Gastrocnemius medialis (tissue), 4 donors: ENCODE measurements around the gene ZNF740. TPM values are rescaled to one million over a fixed set of nuclear protein-coding genes. Genes with fewer than 3 reads are reported as not detected.
A peak's percentile ranks its signal among the peaks of the same experiment; 100 is the strongest.

Experiments
- ATAC-seq, 2 donors: fragments of 150-250 bp; one replicate each; pipeline ENCODE4 v1.9.1; 2016
- DNase-seq, 2 donors: peaks; one replicate each; pipeline ENCODE4 v3.0.0-alpha.2; 2019
- H3K27ac ChIP-seq, 4 donors: fragments of 200-600 bp; sonication (generic); 1 replicate in 1 of 4; 2 replicates in 3 of 4; pipeline ENCODE4 v1.5.1; 2016 to 2018; ENCODE audit warnings: mild to moderate bottlenecking in 2 of 4, moderate library complexity in 1 of 4
- H3K27me3 ChIP-seq, 3 donors: fragments of 200-600 bp; sonication (generic) in 2 of 3; 1 replicate in 1 of 3; 2 replicates in 2 of 3; pipeline versions ENCODE4 v1.5.1 to v1.6.0; 2016 to 2019; ENCODE audit warnings: mild to moderate bottlenecking in 1 of 3, moderate library complexity in 1 of 3
- H3K36me3 ChIP-seq, 2 donors: fragments of 200-600 bp; sonication (generic) in 1 of 2; one replicate each; pipeline ENCODE4 v1.5.1; 2017 to 2018
- H3K4me1 ChIP-seq, 2 donors: fragments of 200-600 bp; sonication (generic) in 1 of 2; one replicate each; pipeline ENCODE4 v1.5.1; 2016 to 2017; ENCODE audit warnings: mild to moderate bottlenecking in 2 of 2
- H3K4me3 ChIP-seq, 4 donors: fragments of 200-600 bp; sonication (generic) in 3 of 4; 1 replicate in 1 of 4; 2 replicates in 3 of 4; pipeline ENCODE4 v1.5.1; 2016 to 2019; ENCODE audit warnings: mild to moderate bottlenecking in 2 of 4
- H3K9me3 ChIP-seq, 3 donors: fragments of 200-600 bp; sonication (generic) in 2 of 3; 1 replicate in 1 of 3; 2 replicates in 2 of 3; pipeline ENCODE4 v1.5.1; 2016 to 2019
- POLR2A ChIP-seq, 2 donors: fragments of 450-650 bp; IDR thresholded peaks; one replicate each; pipeline ENCODE4 v1.6.1; 2017; ENCODE audit warnings: antibody characterized with exemption in 2 of 2, mild to moderate bottlenecking in 2 of 2, moderate library complexity in 2 of 2
- in situ Hi-C, 4 donors: fragments of 200-750 bp; cut with MboI; loops; one replicate each; pipeline versions ENCODE4 v1.15.0 to v1.8.0; 2017; ENCODE audit warnings: low sequenced_read_pairs in 4 of 4
- intact Hi-C: fragments of 100-400 bp; cut with DNase I; formaldehyde crosslinking; loops from one replicate; pipeline ENCODE4 v1.15.1; 2023; ENCODE audit warnings: low total_unique reads
- total RNA-seq, 4 donors: library from RNA; depleted of rRNA; stranded (reverse); fragments of >200 nt; gene quantifications; one replicate each; pipeline versions ENCODE4 v1.1.0 to v1.2.3, GENCODE V29; 2016
- TF ChIP-seq, protein P1 (sequence below), 5 experiments: fragments of 450-650 bp in 3 of 5; fragments of 200-600 bp in 2 of 5; sonication (generic) in 2 of 5; IDR thresholded peaks in 4 of 5; conservative IDR thresholded peaks in 1 of 5; 1 replicate in 4 of 5; 2 replicates in 1 of 5; pipeline ENCODE4 v1.5.1; 2016 to 2019; ENCODE audit warnings: antibody characterized with exemption in 5 of 5, mild to moderate bottlenecking in 3 of 5, moderate library complexity in 3 of 5

Gene ZNF740
- total RNA-seq, 4 donors from 2014 or later: 4.1 to 7.4 (median 5.0) TPM

DNA sequence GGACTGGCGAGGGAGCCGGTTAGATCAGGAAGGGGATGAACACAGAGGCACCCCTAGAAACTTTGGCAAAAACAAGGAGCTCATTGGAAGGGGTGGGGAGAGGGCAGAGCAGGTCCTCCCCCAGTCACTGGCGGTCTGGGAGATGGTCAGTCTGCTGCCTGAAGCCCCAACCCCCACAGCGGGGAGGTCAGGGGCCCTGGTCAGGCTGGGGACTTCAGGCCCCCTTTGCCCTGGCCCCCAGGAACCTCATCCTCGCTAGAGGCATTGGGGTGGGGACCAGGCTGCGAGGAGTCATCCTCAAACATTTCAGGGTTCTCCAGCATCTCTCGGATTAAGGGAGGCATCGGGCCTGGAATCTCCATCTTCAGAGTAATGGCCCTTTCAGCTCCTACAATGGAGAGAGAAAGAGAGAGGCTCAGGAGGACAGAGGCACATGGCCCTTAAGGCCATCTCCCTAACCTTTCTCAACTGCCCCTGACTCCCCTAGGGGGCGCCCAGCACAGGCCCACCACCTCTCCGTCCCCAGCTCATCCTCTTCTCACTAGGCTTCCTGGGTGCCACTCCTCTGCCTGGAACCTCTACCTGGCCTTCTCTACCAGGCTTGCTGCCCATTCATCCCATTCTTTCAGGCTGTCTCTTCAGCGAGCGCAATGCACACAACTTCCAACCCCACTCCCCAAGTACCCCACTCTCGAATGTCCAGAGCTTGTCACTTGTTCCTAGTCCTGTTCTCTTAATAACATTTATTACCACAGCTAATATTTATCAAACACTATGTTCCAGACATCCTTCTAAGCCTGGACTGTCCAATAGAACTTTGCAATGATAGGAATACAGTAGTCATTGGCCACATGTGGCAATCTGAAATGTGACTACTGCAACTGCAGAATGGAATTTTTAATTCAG lies 31.2 kb downstream of the ZNF740 start:
- DNase-seq (no peak), ATAC-seq (no peak)
- Histone ChIP-seq H3K4me1 (peaks cover 16 to 29% of the 10 kb centered on the region in 2 donors), H3K27ac (no peak overlapping the region), H3K36me3 (peaks cover 0 to 11% of the 10 kb centered on the region in 2 donors), H3K9me3 (no peaks in the 10 kb centered on the region), H3K27me3 (no peaks in the 10 kb centered on the region), H3K4me3 (no peak overlapping the region)
- in situ Hi-C loops (loop anchor here (5.0 to 10.0 kb wide), 4 partner anchors 71 to 133 kb away; no protein-coding TSS in a partner anchor), intact Hi-C loops (loop anchor here (2.0 kb wide), 2 partner anchors 83 to 133 kb away; partner anchors contain the start of gene PFDN5)
- no peak for TF ChIP-seq POLR2A (IDR thresholded peaks at IDR 0.05)
- TF ChIP-seq, protein P1, sequence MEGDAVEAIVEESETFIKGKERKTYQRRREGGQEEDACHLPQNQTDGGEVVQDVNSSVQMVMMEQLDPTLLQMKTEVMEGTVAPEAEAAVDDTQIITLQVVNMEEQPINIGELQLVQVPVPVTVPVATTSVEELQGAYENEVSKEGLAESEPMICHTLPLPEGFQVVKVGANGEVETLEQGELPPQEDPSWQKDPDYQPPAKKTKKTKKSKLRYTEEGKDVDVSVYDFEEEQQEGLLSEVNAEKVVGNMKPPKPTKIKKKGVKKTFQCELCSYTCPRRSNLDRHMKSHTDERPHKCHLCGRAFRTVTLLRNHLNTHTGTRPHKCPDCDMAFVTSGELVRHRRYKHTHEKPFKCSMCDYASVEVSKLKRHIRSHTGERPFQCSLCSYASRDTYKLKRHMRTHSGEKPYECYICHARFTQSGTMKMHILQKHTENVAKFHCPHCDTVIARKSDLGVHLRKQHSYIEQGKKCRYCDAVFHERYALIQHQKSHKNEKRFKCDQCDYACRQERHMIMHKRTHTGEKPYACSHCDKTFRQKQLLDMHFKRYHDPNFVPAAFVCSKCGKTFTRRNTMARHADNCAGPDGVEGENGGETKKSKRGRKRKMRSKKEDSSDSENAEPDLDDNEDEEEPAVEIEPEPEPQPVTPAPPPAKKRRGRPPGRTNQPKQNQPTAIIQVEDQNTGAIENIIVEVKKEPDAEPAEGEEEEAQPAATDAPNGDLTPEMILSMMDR (IDR thresholded peaks at IDR 0.05 in 4 of 5, conservative IDR thresholded peaks at IDR 0.05 in 1 of 5): no peak

DNA sequence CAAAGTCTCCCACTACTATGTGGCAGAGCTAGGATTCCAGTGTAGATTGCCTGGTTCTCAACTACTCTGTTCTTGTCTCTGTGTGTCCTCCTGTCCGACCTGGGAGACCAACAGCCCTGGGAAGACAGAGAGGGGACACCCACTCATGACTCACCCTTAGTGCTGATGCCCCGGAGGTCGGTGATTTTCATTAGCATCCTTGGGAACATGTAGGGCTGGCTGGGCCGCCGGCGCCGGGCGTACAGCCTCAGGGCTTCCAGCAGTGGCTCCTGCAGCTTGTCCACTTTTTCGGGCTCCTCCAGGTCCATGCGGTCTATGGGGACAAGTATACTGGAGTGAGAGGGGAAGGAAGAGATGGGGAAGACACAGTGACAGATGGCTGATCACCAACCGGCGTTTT lies 32.4 kb downstream of the ZNF740 start:
- Histone ChIP-seq H3K4me3 (no peak overlapping the region), H3K27ac (no peak overlapping the region), H3K4me1 (peaks cover 28 to 41% of the 10 kb centered on the region in 2 donors), H3K9me3 (no peaks in the 10 kb centered on the region), H3K27me3 (no peaks in the 10 kb centered on the region), H3K36me3 (peaks cover 0 to 11% of the 10 kb centered on the region in 2 donors)
- intact Hi-C loops: loop anchor here (1.0 to 2.0 kb wide), 6 partner anchors 38 to 132 kb away; partner anchors contain the start of genes AAAS, ESPL1 and PFDN5
- no peak for DNase-seq
- no peak for ATAC-seq
- no peak for TF ChIP-seq POLR2A (IDR thresholded peaks at IDR 0.05)
- TF ChIP-seq, protein P1 (IDR thresholded peaks at IDR 0.05 in 4 of 5, conservative IDR thresholded peaks at IDR 0.05 in 1 of 5): no peak
- in situ Hi-C loops: loop anchor here (5.0 to 10.0 kb wide), 4 partner anchors 69 to 132 kb away; no protein-coding TSS in a partner anchor

DNA sequence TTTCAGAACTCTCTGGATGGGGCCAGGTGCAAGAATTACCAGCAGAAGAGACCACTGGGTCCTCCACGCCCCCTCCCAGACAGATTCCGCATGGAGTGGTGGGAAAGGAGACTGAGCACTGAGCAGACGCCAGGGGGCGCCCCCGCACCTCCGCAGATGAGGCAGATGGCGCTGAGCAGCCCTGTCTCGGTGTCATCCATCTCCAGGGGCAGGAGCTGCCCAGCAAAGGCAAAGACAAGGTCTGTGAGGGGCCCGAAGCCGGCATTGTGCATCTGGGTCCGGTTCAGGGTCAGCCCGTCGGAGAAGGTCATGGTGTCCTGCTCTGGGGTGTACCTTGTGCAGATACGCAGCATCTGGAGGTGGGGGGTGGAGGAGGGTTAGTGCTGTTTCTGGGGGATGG lies 32.8 kb downstream of the ZNF740 start:
- no peaks in the 10 kb centered on the region for H3K27me3 ChIP-seq
- H3K27ac ChIP-seq: no peak overlapping the region
- ATAC-seq (peak; percentile 75 to 86), DNase-seq (peak; percentile 66 to 74)
- peaks cover 32 to 45% of the 10 kb centered on the region in 2 donors for H3K4me1 ChIP-seq
- in situ Hi-C loops: loop anchor here (5.0 to 10.0 kb wide), 4 partner anchors 69 to 131 kb away; no protein-coding TSS in a partner anchor
- no peak overlapping the region for H3K4me3 ChIP-seq
- H3K36me3 ChIP-seq: peaks cover 0 to 11% of the 10 kb centered on the region in 2 donors
- TF ChIP-seq POLR2A (IDR thresholded peaks at IDR 0.05): no peak
- TF ChIP-seq, protein P1 (IDR thresholded peaks at IDR 0.05 in 4 of 5, conservative IDR thresholded peaks at IDR 0.05 in 1 of 5): peak; percentile 94 to 97 (median 97)
- H3K9me3 ChIP-seq: no peaks in the 10 kb centered on the region
- intact Hi-C loops: loop anchor here (1.0 to 2.0 kb wide), 6 partner anchors 38 to 131 kb away; partner anchors contain the start of genes AAAS, ESPL1 and PFDN5

DNA sequence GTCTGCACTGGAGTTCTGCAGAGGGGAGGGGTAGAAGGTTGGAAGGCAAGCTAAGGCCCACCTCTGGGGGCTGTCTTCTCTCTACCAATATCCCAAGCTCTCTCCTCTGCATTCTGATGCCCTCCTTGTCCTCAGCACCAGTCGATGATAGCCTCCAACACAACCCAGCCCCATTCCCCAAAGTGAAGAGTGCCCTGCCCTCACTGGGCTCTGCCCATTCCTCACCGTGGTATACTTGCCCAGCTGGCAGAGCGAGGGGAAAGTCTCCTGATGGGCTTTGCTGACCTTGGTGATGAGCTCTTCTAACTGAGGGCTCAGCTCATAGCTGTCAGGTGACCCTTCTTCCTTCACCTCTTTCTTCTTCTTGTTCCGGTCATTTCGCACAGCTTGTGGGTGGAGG lies 33.7 kb downstream of the ZNF740 start:
- in situ Hi-C loops: loop anchor here (5.0 to 10.0 kb wide), 4 partner anchors 68 to 131 kb away; no protein-coding TSS in a partner anchor

More for the DNA sequence above, 33.7 kb downstream of the ZNF740 start:
- Histone ChIP-seq H3K36me3 (peaks cover 0 to 11% of the 10 kb centered on the region in 2 donors), H3K4me3 (no peak overlapping the region), H3K9me3 (no peaks in the 10 kb centered on the region), H3K27ac (peak overlapping the region; percentile 68 to 100 (median 98)), H3K27me3 (no peaks in the 10 kb centered on the region), H3K4me1 (peaks cover 40 to 46% of the 10 kb centered on the region in 2 donors)
- TF ChIP-seq POLR2A (IDR thresholded peaks at IDR 0.05): no peak
- TF ChIP-seq, protein P1 (IDR thresholded peaks at IDR 0.05 in 4 of 5, conservative IDR thresholded peaks at IDR 0.05 in 1 of 5): no peak
- intact Hi-C loops: no loop called here
- ATAC-seq (no peak), DNase-seq (no peak)
